ENCODE results near the gene GPR85.
"Not testable (repeated sequence)": the region's sequence is repeated elsewhere in the genome, so short reads cannot be mapped to it uniquely, and the experiment has no call there.

Gene GPR85

GRCh38 chr7:113083816-113084495, 2.7 kb downstream of the GPR85 start:
- DNase-seq (ENCODE audit: low read depth), result no peak

DNA sequence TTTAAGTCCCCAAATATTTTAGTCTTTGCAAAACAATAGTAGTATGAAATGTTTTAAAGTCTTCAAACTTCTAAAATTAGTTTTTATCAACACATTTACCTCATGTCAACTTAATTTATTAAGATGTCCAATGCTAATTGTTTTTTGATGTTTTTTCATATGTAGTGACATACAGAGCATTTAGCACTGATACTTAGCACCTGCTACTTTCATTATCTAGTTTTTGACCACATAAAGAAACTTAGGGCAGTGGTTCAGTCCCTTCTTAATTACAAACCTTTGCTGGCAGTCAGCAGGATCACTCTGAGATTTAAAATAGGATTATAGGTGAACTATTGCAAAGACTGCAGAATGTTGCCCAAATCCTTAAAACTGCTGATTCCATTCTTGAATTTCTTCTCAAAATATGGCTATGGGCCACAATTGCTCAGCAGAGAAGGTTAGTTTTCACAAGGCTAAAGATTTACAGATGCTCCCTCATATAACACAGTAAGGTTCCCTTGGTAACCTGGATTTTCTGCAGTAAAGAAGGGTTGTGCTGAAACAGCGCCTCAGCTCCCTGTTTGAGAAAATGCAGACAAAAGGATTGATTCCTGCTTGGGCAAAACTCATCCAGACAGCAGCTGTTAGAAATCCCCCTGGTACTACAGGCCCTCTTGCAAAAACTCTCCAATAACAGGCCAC, 3.4 kb downstream of the GPR85 start:
- no peak for DNase-seq (ENCODE audit: low read depth)

- DNase-seq (ENCODE audit: low read depth), result no peak
Observed at GRCh38 chr7:113078331-113078730, 8.3 kb downstream of the GPR85 start.

GRCh38 chr7:113076703-113077102, 9.9 kb downstream of the GPR85 start:
- DNase-seq (ENCODE audit: low read depth), result no peak

GRCh38 chr7:113071465-113071864, 15.2 kb downstream of the GPR85 start:
- DNase-seq (ENCODE audit: low read depth), result no peak

DNA sequence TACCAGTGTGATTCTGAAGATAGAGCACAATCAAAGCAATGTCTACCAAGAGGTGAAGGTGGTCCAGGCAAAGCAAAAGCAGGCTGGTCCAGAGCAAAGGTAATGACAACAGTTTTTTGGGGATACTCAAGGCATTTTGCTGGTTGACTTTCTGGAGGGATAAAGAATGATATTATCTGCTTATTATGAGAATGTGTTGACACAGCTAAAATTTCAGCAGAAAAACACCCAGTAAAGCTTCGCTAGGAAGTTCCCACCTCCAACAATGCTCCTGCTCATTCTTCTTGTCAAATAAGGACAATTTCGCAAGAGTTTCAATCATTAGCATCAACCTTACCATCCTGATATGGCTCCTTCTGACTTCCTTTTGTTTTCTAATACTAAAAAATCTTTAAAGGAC, 24.1 kb downstream of the GPR85 start:
- no peak for DNase-seq (ENCODE audit: low read depth)

DNA sequence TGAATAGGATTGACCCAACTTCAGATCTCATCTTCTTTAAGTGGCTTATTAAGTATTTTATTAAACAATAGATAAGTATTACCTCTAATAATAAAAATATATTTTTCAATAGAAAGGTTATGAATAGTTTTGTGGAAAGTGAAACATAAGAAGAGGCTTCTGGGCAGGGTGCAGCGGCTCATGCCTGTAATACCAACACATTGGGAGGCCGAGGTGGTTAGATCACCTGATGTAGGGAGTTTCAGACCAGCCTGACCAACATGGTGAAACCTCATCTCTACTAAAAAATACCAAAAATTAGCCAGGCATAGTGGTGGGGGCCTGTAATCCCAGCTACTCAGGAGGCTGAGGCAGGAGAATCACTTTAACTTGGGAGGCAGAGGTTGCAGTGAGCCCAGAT, 26.5 kb downstream of the GPR85 start:
- DNase-seq (ENCODE audit: low read depth), result no peak

DNA sequence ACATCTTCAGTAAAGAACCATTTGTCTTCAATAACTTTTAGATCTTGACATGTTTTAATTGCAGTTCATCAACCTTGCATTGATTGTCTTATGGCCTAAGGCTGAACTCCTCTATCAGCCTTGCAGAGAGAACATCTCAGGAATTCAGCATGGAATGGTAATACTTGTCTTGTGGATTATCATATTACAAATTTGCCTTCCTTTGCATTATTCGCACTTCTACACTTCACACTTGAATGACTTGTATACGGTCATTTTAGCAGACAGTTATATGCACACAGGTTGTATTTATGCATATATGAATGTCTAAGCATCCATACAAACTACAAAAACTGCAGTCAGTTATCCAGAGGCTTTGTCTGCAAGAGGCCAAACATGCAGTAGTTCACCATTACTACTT, 31.7 kb downstream of the GPR85 start:
- DNase-seq (ENCODE audit: low read depth), result no peak

- not testable (repeated sequence) for DNase-seq (ENCODE audit: low read depth)
Observed at GRCh38 chr7:113054272-113054671, 32.4 kb downstream of the GPR85 start.

GRCh38 chr7:113049221-113049620, 37.4 kb downstream of the GPR85 start:
- DNase-seq (ENCODE audit: low read depth), result not testable (repeated sequence)

- DNase-seq (ENCODE audit: low read depth), result no peak
Observed at GRCh38 chr7:113046453-113046852, 40.2 kb downstream of the GPR85 start.

DNA sequence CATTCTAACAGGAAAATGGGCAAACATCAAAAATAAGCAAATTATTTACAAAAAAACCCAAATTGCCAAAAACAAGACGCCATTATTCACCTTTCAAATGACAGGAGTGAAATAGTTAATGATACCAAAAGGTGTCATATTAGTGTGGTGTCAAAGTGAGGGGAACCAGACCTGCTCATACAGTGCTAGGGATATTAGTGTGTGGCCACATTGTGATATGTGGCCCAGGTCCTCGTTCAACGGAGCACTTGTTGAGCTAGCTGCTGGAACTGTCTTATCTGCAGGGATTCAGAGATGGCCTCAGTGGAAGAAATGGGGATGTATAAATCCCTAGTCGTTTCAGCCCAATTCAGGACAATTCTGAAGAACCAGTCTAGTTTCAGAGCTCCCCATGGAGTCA, 41.2 kb downstream of the GPR85 start:
- DNase-seq (ENCODE audit: low read depth), result no peak

- no peak for DNase-seq (ENCODE audit: low read depth)
Observed at GRCh38 chr7:113044394-113044793, 42.2 kb downstream of the GPR85 start.

DNA sequence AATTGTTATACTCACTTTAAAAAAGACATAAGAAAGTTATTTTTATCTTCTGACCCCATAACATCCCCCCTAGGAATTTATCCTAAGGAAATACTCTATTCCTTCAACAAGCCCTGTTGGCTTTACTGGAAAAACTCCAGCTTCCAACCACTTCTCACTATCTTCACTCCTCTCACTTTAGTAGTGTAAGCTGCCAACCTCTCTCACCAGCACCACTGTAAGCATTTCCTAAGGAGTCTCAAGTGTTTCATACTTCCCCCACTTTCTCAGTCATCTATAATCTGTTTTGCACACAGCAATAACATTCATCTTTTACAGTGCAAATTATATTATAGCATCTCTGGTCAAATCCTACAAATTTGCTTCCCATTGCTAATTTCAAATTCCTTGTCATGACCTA, 45.8 kb downstream of the GPR85 start:
- no peak for DNase-seq (ENCODE audit: low read depth)

DNA sequence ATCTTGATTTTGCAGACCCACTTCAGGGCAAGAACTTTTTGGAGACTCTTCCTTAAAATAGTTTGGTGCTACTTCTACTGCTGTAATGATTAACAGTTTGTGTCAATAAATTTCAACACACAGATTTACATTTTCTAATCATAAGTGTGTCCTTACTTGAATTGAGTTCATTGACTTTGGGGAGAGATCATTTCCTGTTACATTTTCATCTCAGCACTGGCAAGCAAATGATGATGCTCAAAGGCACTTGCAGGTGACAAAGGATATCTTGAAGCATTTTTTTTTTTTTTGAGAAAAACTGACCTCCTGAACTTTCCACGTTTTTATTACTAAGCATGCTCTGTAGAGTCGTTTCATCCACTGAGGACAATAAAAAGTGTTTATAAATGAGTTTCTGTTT, 52.7 kb downstream of the GPR85 start:
- no peak for DNase-seq (ENCODE audit: low read depth)
